Activated T-cell treated with anti-CD3 and anti-CD28 coated beads, Interleukin-2, amount 50 U/mL, for 24 hours (primary cell): Measurements from ENCODE around the gene NDST1.
A peak's percentile ranks its signal among the peaks of the same experiment; 100 is the strongest.

Experiments used
- DNase-seq: peaks from one replicate; pipeline ENCODE4 v3.0.0-alpha.2; 2020
- H3K27ac Mint-ChIP-seq: 2 replicates; pipeline ENCODE4 v1.8.0; 2020; ENCODE audit warnings: mild to moderate bottlenecking, mixed read lengths
- H3K27me3 Mint-ChIP-seq: 2 replicates; pipeline ENCODE4 v1.8.0; 2020; ENCODE audit warnings: mixed read lengths
- H3K36me3 Mint-ChIP-seq: 2 replicates; pipeline ENCODE4 v1.8.0; 2020; ENCODE audit warnings: low read depth, mixed read lengths
- H3K4me1 Mint-ChIP-seq: 2 replicates; pipeline ENCODE4 v1.8.0; 2020; ENCODE audit warnings: low read depth, mixed read lengths
- H3K4me3 Mint-ChIP-seq: 2 replicates; pipeline ENCODE4 v1.8.0; 2020; ENCODE audit warnings: mild to moderate bottlenecking, moderate library complexity, mixed read lengths
- H3K9me3 Mint-ChIP-seq: 2 replicates; pipeline ENCODE4 v1.8.0; 2020; ENCODE audit warnings: mixed read lengths

The NDST1 gene

GRCh38 chr5:150580917-150581316, 73.0 kb downstream of the NDST1 start:
- Mint-ChIP-seq H3K9me3 (no peaks in the 10 kb centered on the region), H3K27ac (no peak overlapping the region), H3K4me3 (no peak overlapping the region), H3K4me1 (no peaks in the 10 kb centered on the region), H3K36me3 (no peaks in the 10 kb centered on the region), H3K27me3 (peaks cover 6% of the 10 kb centered on the region)
- no peak for DNase-seq

DNA sequence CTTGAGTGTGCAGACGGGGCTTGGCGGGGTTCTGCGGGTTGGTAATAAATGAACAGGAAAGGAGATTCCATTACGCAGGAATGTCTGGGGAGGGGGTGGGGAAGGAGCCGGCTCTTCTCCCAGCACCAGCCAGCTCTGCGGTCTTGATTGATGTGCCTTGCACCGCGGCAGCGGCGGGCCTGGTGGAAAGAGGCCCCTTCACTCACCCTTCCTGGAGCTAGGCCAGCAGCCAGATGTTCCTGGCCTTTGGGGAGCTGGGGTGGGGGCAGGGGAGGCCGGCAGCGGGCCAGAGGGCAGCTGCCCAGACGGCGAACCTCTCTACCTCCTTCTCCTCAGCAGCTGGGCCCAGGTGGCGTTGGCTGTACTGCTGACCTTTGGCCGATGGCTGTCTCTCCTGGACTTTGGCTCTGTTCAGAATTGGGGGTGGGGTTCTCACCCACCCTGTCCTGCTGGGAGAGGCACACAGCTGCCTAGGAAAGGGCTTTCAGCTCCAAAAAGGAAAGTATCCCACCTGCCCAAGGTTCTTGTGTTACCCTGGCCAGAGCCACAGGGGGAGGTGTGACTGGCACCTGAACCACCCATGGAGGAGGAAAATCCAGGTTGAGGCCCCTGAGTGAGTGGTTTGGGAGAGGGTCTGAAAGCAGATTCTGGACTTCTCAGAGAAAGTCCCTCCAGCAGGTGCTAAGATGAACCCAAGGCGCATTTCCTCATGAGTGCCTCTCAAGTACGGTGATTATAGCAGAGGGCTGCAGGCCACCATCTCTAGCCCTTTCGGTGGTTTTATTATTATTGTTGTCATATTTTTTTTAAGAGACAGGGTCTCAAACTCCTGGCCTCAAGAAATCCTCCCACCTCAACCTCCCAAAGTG, 74.5 kb downstream of the NDST1 start:
- DNase-seq, result no peak
- Mint-ChIP-seq H3K4me1 (no peaks in the 10 kb centered on the region), H3K27me3 (peaks cover 6% of the 10 kb centered on the region), H3K4me3 (no peak overlapping the region), H3K9me3 (no peaks in the 10 kb centered on the region), H3K36me3 (no peaks in the 10 kb centered on the region), H3K27ac (no peak overlapping the region)

DNA sequence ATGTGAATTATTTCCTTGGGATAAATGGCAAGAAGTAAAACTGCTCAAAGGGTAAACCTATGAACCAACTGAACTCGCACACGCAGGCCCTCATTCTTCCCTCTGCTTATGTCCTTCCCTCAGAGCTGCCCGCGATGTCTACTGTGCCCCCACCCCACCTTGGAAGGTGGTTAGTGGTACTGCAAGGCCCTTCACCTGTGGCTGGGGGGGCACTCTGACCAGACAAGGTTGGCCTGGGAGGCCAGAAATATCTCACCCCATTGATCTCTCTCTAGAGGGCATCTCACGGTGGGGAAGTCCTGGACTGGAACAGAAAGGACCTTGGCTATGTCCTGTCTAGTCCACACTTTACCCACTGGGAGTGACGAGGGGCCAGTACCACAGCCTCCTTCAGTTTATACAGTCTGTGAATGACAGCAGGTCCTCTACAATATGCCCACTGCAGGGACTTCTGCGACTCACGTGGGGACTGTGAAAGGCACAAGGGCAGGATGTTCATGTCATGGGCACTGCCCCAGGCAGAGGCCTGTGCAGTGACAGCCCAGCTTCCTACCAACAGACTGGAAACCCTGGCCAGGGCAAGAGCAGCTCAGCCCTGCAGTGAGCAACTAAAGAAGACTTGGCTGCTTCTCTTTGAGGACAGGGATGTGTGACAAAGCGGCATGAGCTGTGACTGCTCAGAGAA, 75.8 kb downstream of the NDST1 start:
- H3K36me3 Mint-ChIP-seq, result no peaks in the 10 kb centered on the region
- H3K4me1 Mint-ChIP-seq, result no peaks in the 10 kb centered on the region
- H3K27ac Mint-ChIP-seq, result no peak overlapping the region
- no peak for DNase-seq
- no peak overlapping the region for H3K4me3 Mint-ChIP-seq
- H3K27me3 Mint-ChIP-seq, result peaks cover 6% of the 10 kb centered on the region
- no peaks in the 10 kb centered on the region for H3K9me3 Mint-ChIP-seq

DNA sequence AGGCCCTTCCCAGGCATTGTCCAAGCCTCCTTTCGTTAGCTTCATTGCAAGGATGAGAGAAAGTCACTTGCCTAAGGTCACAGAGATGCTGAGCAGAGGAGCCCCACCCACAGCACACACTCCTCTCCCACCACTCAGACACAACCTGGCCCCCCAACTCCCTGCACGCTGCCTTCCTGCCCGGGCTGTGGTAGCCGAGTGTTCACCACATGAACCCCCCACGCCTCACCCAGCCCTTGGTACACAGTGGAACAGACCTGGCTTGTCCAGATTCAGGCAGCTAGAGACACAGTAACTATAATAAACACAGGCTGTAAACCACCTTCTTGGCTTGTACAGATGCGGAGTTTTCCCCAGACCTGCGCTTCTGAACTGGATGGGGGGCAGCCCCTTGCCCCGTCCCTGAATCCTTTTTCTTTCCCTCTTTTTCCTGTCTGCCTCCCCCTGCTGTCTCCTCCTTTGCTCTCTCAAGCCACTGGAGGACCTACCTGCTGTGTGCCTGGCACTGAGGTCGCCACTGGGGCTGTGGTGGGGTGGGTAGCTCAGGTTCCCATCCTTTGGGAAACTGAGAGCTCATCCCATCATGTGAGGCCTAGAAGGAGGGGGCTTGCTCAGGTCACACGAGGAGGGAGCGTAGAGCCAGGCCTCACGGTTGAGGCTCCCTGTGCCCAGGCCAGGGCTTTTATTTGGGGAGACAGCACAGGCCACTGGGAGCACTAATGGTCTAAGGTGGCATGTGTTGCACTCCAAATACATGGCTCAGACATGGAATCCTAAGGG, 76.8 kb downstream of the NDST1 start:
- H3K27ac Mint-ChIP-seq, result no peak overlapping the region
- H3K27me3 Mint-ChIP-seq, result peaks cover 6% of the 10 kb centered on the region
- H3K4me1 Mint-ChIP-seq, result no peaks in the 10 kb centered on the region
- H3K36me3 Mint-ChIP-seq, result no peaks in the 10 kb centered on the region
- no peak for DNase-seq
- H3K4me3 Mint-ChIP-seq, result no peak overlapping the region
- no peaks in the 10 kb centered on the region for H3K9me3 Mint-ChIP-seq

- Mint-ChIP-seq H3K9me3 (no peaks in the 10 kb centered on the region), H3K4me1 (no peaks in the 10 kb centered on the region), H3K4me3 (no peak overlapping the region), H3K36me3 (no peaks in the 10 kb centered on the region), H3K27ac (no peak overlapping the region), H3K27me3 (peaks cover 6% of the 10 kb centered on the region)
- peak; percentile 7 for DNase-seq
Observed at GRCh38 chr5:150585781-150586341, 77.9 kb downstream of the NDST1 start.

- H3K9me3 Mint-ChIP-seq, result no peaks in the 10 kb centered on the region
- H3K4me3 Mint-ChIP-seq, result no peak overlapping the region
- no peaks in the 10 kb centered on the region for H3K4me1 Mint-ChIP-seq
- no peak overlapping the region for H3K27ac Mint-ChIP-seq
- no peaks in the 10 kb centered on the region for H3K36me3 Mint-ChIP-seq
- H3K27me3 Mint-ChIP-seq, result peaks cover 1% of the 10 kb centered on the region
- no peak for DNase-seq
Observed at GRCh38 chr5:150587016-150587415, 79.1 kb downstream of the NDST1 start.

- Mint-ChIP-seq H3K27ac (no peak overlapping the region), H3K4me3 (no peak overlapping the region), H3K4me1 (no peaks in the 10 kb centered on the region), H3K9me3 (no peaks in the 10 kb centered on the region), H3K27me3 (no peaks in the 10 kb centered on the region), H3K36me3 (no peaks in the 10 kb centered on the region)
- DNase-seq, result no peak
Observed at GRCh38 chr5:150587856-150588595, 80.1 kb downstream of the NDST1 start.

DNA sequence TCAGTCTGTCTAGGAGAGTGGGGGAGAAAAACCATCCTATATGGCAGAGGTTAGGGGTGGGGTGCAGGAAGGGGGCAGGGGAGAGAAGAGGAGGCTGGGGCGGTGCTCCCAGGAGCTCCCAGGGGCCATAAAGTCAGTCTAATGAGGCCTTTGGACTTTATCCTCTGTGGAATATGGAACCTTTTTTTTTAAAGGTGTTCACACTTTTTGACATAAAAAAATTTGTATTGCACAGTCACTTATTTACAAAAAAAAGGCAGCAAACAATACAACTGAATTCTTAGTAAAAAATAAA, 80.6 kb downstream of the NDST1 start:
- DNase-seq, result no peak
- Mint-ChIP-seq H3K9me3 (no peaks in the 10 kb centered on the region), H3K4me3 (no peak overlapping the region), H3K27me3 (no peaks in the 10 kb centered on the region), H3K4me1 (no peaks in the 10 kb centered on the region), H3K27ac (no peak overlapping the region), H3K36me3 (no peaks in the 10 kb centered on the region)

DNA sequence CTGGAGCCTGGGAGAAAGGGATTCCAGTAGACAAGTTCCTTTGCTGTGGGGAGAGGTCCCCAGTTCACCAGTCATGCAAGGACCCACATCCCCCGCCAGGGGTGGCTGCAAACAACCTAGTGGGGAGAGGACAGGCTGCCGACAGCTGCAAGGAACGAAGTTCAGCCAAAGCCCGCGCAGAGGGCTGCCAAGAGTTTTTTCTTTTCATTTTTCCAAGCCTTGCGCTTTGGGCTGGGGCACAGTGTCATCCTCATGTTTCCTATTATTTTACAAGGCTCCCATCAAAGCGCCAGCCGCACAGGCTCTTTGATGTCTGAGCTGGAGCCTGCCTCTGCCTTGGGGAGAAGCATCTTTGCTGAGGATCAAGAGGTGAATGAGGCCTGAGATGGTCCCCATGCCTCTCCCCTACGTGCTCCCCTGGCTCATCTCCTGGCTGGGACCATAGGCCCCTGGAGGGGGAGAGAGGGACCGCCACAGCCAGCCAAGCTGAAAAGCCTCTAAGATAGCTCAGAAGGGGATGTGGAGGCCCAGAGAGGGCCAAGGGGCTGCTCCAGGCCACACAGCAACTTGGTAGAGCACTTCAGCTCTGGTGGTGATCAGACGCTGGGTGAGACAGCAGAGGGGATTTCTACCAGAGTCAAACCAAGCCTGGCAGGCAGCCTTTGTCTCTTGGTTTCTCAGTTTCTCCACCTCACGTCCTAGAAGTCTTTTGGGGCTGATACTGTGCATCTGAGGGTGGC, 82.1 kb downstream of the NDST1 start:
- no peaks in the 10 kb centered on the region for H3K9me3 Mint-ChIP-seq
- H3K4me1 Mint-ChIP-seq, result no peaks in the 10 kb centered on the region
- no peaks in the 10 kb centered on the region for H3K36me3 Mint-ChIP-seq
- no peaks in the 10 kb centered on the region for H3K27me3 Mint-ChIP-seq
- no peak overlapping the region for H3K27ac Mint-ChIP-seq
- H3K4me3 Mint-ChIP-seq, result no peak overlapping the region
- no peak for DNase-seq

- Mint-ChIP-seq H3K9me3 (no peaks in the 10 kb centered on the region), H3K27ac (no peak overlapping the region), H3K4me1 (no peaks in the 10 kb centered on the region), H3K36me3 (no peaks in the 10 kb centered on the region), H3K4me3 (no peak overlapping the region), H3K27me3 (no peaks in the 10 kb centered on the region)
- no peak for DNase-seq
Observed at GRCh38 chr5:150590979-150591695, 83.2 kb downstream of the NDST1 start.

GRCh38 chr5:150593593-150593992, 85.7 kb downstream of the NDST1 start:
- no peak overlapping the region for H3K27ac Mint-ChIP-seq

GRCh38 chr5:150593996-150594395, 86.1 kb downstream of the NDST1 start:
- Mint-ChIP-seq H3K9me3 (no peaks in the 10 kb centered on the region), H3K36me3 (no peaks in the 10 kb centered on the region), H3K27ac (no peak overlapping the region), H3K4me3 (no peak overlapping the region), H3K4me1 (no peaks in the 10 kb centered on the region), H3K27me3 (no peaks in the 10 kb centered on the region)
- no peak for DNase-seq

More at GRCh38 chr5:150593593-150593992, 85.7 kb downstream of the NDST1 start:
- Mint-ChIP-seq H3K36me3 (no peaks in the 10 kb centered on the region), H3K4me3 (no peak overlapping the region), H3K4me1 (no peaks in the 10 kb centered on the region), H3K27me3 (no peaks in the 10 kb centered on the region), H3K9me3 (no peaks in the 10 kb centered on the region)
- DNase-seq, result no peak

DNA sequence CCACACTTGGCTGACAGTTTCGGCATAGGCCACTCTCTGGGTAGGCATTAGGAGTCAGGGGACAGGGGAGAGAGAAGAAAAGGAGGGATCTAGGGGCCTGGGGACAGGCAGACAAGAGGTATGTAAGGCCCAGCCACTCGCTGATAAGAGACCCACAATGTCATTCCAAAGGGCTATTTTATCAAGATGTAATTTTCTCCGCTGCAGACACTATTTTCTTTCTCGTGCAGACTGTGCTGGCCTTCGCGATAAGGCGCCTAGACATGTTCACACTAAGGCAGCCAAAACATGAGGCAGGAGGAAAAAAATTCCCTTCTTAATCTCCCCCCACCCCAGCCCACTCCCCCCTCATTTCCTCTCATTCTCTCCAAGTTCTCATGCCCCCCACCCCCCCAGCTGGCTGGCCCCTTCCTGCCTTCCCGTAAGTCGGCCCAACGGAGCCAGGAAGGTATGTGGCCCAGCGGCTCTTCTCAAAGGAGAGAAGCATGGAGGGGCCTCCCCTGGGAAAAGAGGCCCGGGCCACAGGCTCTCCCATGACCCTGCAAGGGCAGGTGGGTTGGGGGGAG, 87.6 kb downstream of the NDST1 start:
- Mint-ChIP-seq H3K27me3 (no peaks in the 10 kb centered on the region), H3K36me3 (no peaks in the 10 kb centered on the region), H3K4me3 (no peak overlapping the region), H3K4me1 (no peaks in the 10 kb centered on the region), H3K27ac (no peak overlapping the region), H3K9me3 (no peaks in the 10 kb centered on the region)
- no peak for DNase-seq
